Measurements from ENCODE around the gene ARMC8. TPM values are rescaled to one million over a fixed set of nuclear protein-coding genes. Genes with fewer than 3 reads are reported as not detected.

The ARMC8 gene
- total and polyA plus RNA-seq, 2 of the 8 experiments (the other 6 are each of a cell fraction or from before 2014, with no cell fraction given): 47.3 to 58.5 TPM

DNA sequence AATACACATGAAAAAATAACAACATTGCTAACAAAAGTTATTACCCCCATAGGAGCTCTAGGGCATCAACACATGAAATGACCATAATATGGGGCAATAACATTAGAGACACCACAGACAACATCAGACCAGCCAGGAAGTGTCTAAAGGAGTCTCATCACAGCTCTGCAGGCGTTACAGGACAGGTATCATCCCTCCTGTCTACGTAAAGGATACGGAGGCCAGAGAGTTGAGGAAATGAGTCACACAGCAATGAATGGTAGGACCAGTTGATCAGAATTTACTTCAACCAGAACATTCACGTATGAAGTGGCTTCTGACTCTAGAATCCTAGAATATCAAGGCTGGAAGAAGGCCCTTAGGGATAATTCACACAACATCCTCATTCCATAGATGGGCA lies 140.7 kb downstream of the ARMC8 start:
- no peak overlapping the region for H4K8ac ChIP-seq (ENCODE audit: extremely low read depth, insufficient read depth, low read length)
- TF ChIP-seq BRCA1 (IDR thresholded peaks at IDR 0.05; ENCODE audit: low read depth, low read length): no peak
- no peak for TF ChIP-seq SAP30 (IDR thresholded peaks at IDR 0.05; ENCODE audit: insufficient read depth, insufficient replicate concordance, low read length)
- no peak for TF ChIP-seq RAD21 (IDR thresholded peaks at IDR 0.05 in 1 of 2, conservative IDR thresholded peaks at IDR 0.05 in 1 of 2; ENCODE audit: low read depth in 2 of 2, low read length in 2 of 2)
- TF ChIP-seq GABPA (IDR thresholded peaks at IDR 0.05; ENCODE audit: borderline replicate concordance, insufficient read depth, low read length): no peak
- TF ChIP-seq BACH1 (IDR thresholded peaks at IDR 0.05; ENCODE audit: low read length): no peak
- no peak for TF ChIP-seq PHF8 (conservative IDR thresholded peaks at IDR 0.05; ENCODE audit: low read depth, low read length)
- no peak for TF ChIP-seq SIX5 (IDR thresholded peaks at IDR 0.05; ENCODE audit: low read depth, low read length)
- no peak for TF ChIP-seq TBP (IDR thresholded peaks at IDR 0.05; ENCODE audit: low read depth, low read length)
- TF ChIP-seq CREB1 (IDR thresholded peaks at IDR 0.05): no peak
- WGBS, 2 experiments (ENCODE audit: extremely low coverage in 1 of 2, insufficient coverage in 1 of 2, insufficient read length in 1 of 2, insufficient replicate concordance in 2 of 2, low coverage in 1 of 2, low lambda C conversion rate in 2 of 2, missing lambda C conversion rate in 1 of 2): 94% methylated on average over 4 of the region's 4 CpGs; no CpG with 5 or more reads in 1 of the 2 experiments
- no peaks in the 10 kb centered on the region for H3K79me2 ChIP-seq (ENCODE audit: control insufficient read depth in 1 of 2, insufficient read depth in 2 of 2, low read length in 2 of 2)
- H2BK5ac ChIP-seq (ENCODE audit: low read depth, low read length): no peak overlapping the region
- CTCF ChIA-PET (ENCODE audit: partially characterized antibody): interaction anchor here (1.1 to 3.2 kb wide), 14 partner anchors 8 to 591 kb away, joined by 3 to 20 read pairs (median 6); no protein-coding TSS in a partner anchor
- no peaks in the 10 kb centered on the region for H3K79me1 ChIP-seq (ENCODE audit: low read depth, low read length)
- no peaks in the 10 kb centered on the region for H4K20me1 ChIP-seq (replicated peaks in 1 of 2; ENCODE audit: control insufficient read depth in 1 of 2, insufficient read depth in 2 of 2, low read length in 2 of 2)
- H4K91ac ChIP-seq (replicated peaks; ENCODE audit: insufficient read length, low read length): no peak overlapping the region
- peaks cover 0 to 4% (median 2%) of the 10 kb centered on the region in 4 experiments; a peak in 2 of 7 replicates for H3K4me1 ChIP-seq (replicated peaks in 1 of 4; ENCODE audit: control insufficient read depth in 3 of 4, insufficient read depth in 4 of 4, low read length in 3 of 4)
- H2BK20ac ChIP-seq (ENCODE audit: low read length): no peak overlapping the region
- H2BK15ac ChIP-seq (ENCODE audit: low read length): no peak overlapping the region
- peaks cover 5% of the 10 kb centered on the region for H3K23me2 ChIP-seq (ENCODE audit: low read depth, low read length)
- H3K4me2 ChIP-seq (ENCODE audit: insufficient read depth in 1 of 2, low read depth in 2 of 2, low read length in 2 of 2): no peak overlapping the region
- H2BK12ac ChIP-seq (ENCODE audit: low read depth, low read length): no peak overlapping the region
- no peaks in the 10 kb centered on the region for H3K27me3 ChIP-seq (replicated peaks in 1 of 4; ENCODE audit: control insufficient read depth in 3 of 4, extremely low read depth in 1 of 4, insufficient read depth in 3 of 4, low read length in 3 of 4)
- no peaks in the 10 kb centered on the region for H3K36me3 ChIP-seq (ENCODE audit: control insufficient read depth in 2 of 4, insufficient read depth in 4 of 4, low read length in 3 of 4)
- no peak overlapping the region for H2BK120ac ChIP-seq (replicated peaks; ENCODE audit: low read depth, low read length)
- FAIRE-seq: no peak
- no peak overlapping the region for H2AFZ ChIP-seq (ENCODE audit: low read length)
- H3K4ac ChIP-seq (replicated peaks; ENCODE audit: insufficient read length, low read depth, low read length): no peak overlapping the region
- no peak overlapping the region for H3K18ac ChIP-seq (ENCODE audit: extremely low read depth, low read length)
- no peak overlapping the region for H3K4me3 ChIP-seq (ENCODE audit: extremely low read depth in 1 of 4, insufficient read depth in 2 of 4, low read depth in 3 of 4, low read length in 4 of 4)
- H2AK5ac ChIP-seq (ENCODE audit: low read depth, low read length): no peak overlapping the region
- no peaks in the 10 kb centered on the region for H3K9me3 ChIP-seq (ENCODE audit: insufficient read depth in 2 of 2, low read depth in 1 of 2, low read length in 1 of 2)
- POLR2A ChIA-PET (ENCODE audit: partially characterized antibody): interaction anchor here (0.9 to 1.6 kb wide), 4 partner anchors 11 to 141 kb away, joined by 3 to 5 read pairs (median 3); partner anchors contain the start of gene ARMC8
- no peak overlapping the region for H3K23ac ChIP-seq (ENCODE audit: insufficient read length)
- no peak overlapping the region for H3K14ac ChIP-seq (ENCODE audit: insufficient read length)
- no peak for DNase-seq (ENCODE audit: low read depth in 1 of 2, low spot score in 2 of 2)
- H3K56ac ChIP-seq (replicated peaks; ENCODE audit: insufficient read length, low read depth, low read length): no peak overlapping the region
- no peak overlapping the region for H4K5ac ChIP-seq (ENCODE audit: insufficient read length, low read depth, low read length)
- H3K27ac ChIP-seq (ENCODE audit: low read depth, low read length): no peak overlapping the region
- H3K9ac ChIP-seq (replicated peaks in 1 of 4; ENCODE audit: extremely low read depth in 1 of 4, low read depth in 3 of 4, low read length in 3 of 4): no peak overlapping the region

Measured in H1 (cell line).